ENCODE measurements around the gene MAGEA10. TPM values are rescaled to one million over a fixed set of nuclear protein-coding genes. Genes with fewer than 3 reads are reported as not detected.

The MAGEA10 gene
- total RNA-seq, result not detected in 2 replicates

GRCh38 chrX:152138388-152138784 is at the start of gene MAGEA10:
TSS of gene MAGEA10 (minus strand) at chrX:152138577. CDS start at chrX:152135620, 2,957 bp downstream.

Other genes starting within 250 kb of the MAGEA10 start
- gene MAGEA4, start 225.7 kb downstream of the MAGEA10 start, total RNA-seq, result not detected in 2 replicates
- gene GABRE, start 163.9 kb downstream of the MAGEA10 start, total RNA-seq, result 2.2 and 4.5 TPM in 2 replicates

All from epithelial cell of alveolus of lung (primary cell).